A673 (cell line): Measurements from ENCODE around the gene CALCOCO2. TPM values are rescaled to one million over a fixed set of nuclear protein-coding genes. Genes with fewer than 3 reads are reported as not detected.
A peak's percentile ranks its signal among the peaks of the same experiment; 100 is the strongest.

Experiments used
- BruUV-seq: library from RNA; stranded (reverse); fragments of 400-500 nt; replicated peaks from 2 replicates; lab custom pipeline; 2021; lab: Mats Ljungman, UMichigan
- CTCF ChIA-PET: fragments of 300-600 bp; sonication (Branson Sonifier 250); formaldehyde crosslinking; loops from one replicate; lab custom pipeline; 2022; ENCODE audit warnings: antibody characterized with exemption; lab: Charles Lee
- POLR2A ChIA-PET: fragments of 300-600 bp; sonication (Branson Sonifier 250); formaldehyde crosslinking; loops from one replicate; lab custom pipeline; 2022; ENCODE audit warnings: antibody characterized with exemption; ENCODE audit not compliant: low non-redundant PET; lab: Charles Lee
- DNase-seq: peaks from one replicate; pipeline ENCODE4 v3.0.0-alpha.2; 2015; ENCODE audit warnings: low spot score
- H3K27ac ChIP-seq: fragments of 200-600 bp; sonication (generic); 2 replicates; pipeline ENCODE4 v1.5.1; 2016; ENCODE audit warnings: mixed run types, low read depth, mild to moderate bottlenecking, mixed read lengths, antibody characterized with exemption, low read length; ENCODE audit not compliant: poor library complexity, severe bottlenecking
- H3K27me3 ChIP-seq: fragments of 200-600 bp; sonication (generic); replicated peaks from 2 replicates; pipeline ENCODE4 v1.6.1; 2017; ENCODE audit warnings: mixed run types, low read depth, mild to moderate bottlenecking, mixed read lengths, antibody characterized with exemption, low read length; ENCODE audit not compliant: insufficient read depth, poor library complexity
- H3K36me3 ChIP-seq: fragments of 200-600 bp; sonication (generic); 2 replicates; pipeline ENCODE4 v1.6.1; 2016; ENCODE audit warnings: mixed run types, mild to moderate bottlenecking, mixed read lengths, antibody characterized with exemption, low read length; ENCODE audit not compliant: insufficient read depth, poor library complexity, severe bottlenecking
- H3K4me1 ChIP-seq: fragments of 200-600 bp; sonication (generic); 2 replicates; pipeline ENCODE4 v1.6.1; 2017; ENCODE audit warnings: mixed run types, mild to moderate bottlenecking, mixed read lengths, antibody characterized with exemption, low read length; ENCODE audit not compliant: insufficient read depth, poor library complexity, severe bottlenecking
- H3K4me3 ChIP-seq: fragments of 200-600 bp; sonication (generic); 2 replicates; pipeline ENCODE4 v1.5.1; 2016; ENCODE audit warnings: low read depth, mixed run types, mild to moderate bottlenecking, mixed read lengths, low read length; ENCODE audit not compliant: poor library complexity, severe bottlenecking
- H3K9me3 ChIP-seq: fragments of 200-600 bp; sonication (generic); 2 replicates; pipeline ENCODE4 v1.6.1; 2016; ENCODE audit warnings: mixed run types, low read depth, mild to moderate bottlenecking, mixed read lengths, antibody characterized with exemption, low read length; ENCODE audit not compliant: poor library complexity, severe bottlenecking
- CTCF ChIP-seq: fragments of 300-800, 200-600 bp; sonication (generic); conservative IDR thresholded peaks from 2 replicates; pipeline ENCODE4 v1.5.1; 2017; ENCODE audit warnings: low read depth, mild to moderate bottlenecking, antibody characterized with exemption, low read length, moderate library complexity, mixed read lengths
- EZH2 ChIP-seq: fragments of 200-600 bp; sonication (generic); IDR thresholded peaks from 2 replicates; pipeline ENCODE4 v1.6.1; 2017; ENCODE audit warnings: borderline replicate concordance, low read depth, mild to moderate bottlenecking, mixed read lengths, antibody characterized with exemption, low read length; ENCODE audit not compliant: poor library complexity, severe bottlenecking
- intact Hi-C: fragments of 100-400 bp; cut with micrococcal nuclease; formaldehyde crosslinking; loops from one replicate; pipeline ENCODE4 v1.10.0; 2022; ENCODE audit not compliant: unreplicated experiment
- total RNA-seq: library from RNA; stranded (reverse); gene quantifications from 2 replicates; pipeline ENCODE4 v1.2.3, GENCODE V29; 2021

Gene CALCOCO2
- total RNA-seq, 1 experiment from 2014 or later: 88.4 TPM

DNA sequence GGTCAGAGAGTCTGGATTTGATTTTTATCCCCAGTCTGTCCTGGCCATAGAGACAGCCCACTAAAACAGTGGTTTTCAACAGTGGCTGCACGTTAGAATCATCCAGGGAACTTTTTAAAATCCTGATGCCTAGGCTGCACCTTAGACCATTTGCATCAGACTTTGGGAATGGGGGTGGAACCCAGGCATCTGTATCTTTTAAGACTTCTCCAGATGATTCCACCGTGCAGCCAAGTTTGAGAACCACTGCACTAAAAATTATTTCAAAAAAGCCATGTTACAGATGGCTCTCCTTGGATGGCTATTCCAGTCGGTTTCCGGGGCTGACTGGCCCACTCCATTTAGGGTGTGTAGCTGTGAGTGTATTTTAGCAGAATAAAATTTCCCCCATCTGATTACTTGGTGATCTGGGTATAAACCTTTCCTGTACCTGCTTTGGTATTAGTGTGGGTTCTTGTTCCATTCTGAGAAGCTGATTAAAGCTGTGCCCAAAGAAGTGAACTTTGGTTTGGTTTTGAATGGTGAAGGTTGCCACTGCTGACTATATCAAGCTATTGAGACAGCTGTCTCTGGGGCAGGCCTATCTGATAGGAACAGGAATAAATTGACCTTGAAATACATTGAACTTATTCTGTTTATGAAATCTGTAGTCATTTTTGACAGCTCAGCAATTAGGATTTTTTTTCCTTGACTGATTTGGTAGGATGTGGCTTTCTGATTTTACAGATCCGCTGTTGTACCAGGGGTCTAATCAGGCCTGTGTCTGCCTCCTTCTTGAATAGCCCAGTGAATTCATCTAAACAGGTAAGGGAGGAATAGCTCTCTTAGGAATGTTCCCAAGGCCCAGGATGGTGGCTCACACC is 63.0 kb downstream of the CALCOCO2 start:
- no TSS peak for BruUV-seq
- H3K27ac ChIP-seq: peak overlapping the region; percentile 75
- CTCF ChIA-PET: interaction anchor here (0.6 kb wide), 1 partner anchor 136 kb away, joined by 4 read pairs; no protein-coding TSS in a partner anchor
- no peaks in the 10 kb centered on the region for H3K27me3 ChIP-seq
- DNase-seq: no peak
- no peaks in the 10 kb centered on the region for H3K9me3 ChIP-seq
- intact Hi-C loops: loop anchor here (5.0 kb wide), 1 partner anchor 172 kb away; the partner anchor contains the start of genes PRAC1 and PRAC2
- H3K36me3 ChIP-seq: peaks cover 25% of the 10 kb centered on the region
- TF ChIP-seq EZH2 (no peak), CTCF (no peak)
- H3K4me1 ChIP-seq: peaks cover 11% of the 10 kb centered on the region
- H3K4me3 ChIP-seq: peak overlapping the region; percentile 67
- POLR2A ChIA-PET: no interaction called here

DNA sequence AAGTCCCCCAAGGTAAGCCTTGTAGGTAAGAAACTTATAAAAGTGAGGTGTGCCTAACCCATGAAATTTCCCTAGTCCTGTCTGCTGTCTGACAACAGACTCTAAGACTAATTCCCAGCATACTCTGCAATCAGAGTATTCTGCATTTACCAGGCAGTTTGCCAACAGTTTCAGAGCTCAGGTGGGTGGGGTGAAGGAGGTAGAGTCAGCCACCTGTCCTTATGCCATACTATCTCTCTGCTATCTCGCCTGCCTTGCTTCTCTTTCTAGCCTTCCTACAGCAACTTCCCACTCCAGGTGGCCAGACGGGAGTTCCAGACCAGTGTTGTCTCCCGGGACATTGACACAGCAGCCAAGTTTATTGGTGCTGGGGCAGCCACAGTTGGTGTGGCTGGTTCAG is 64.1 kb downstream of the CALCOCO2 start:
- ChIA-PET POLR2A (no interaction called here), CTCF (no interaction called here)

GRCh38 chr17:48901241-48901640 is 70.4 kb downstream of the CALCOCO2 start:
- intact Hi-C loops: loop anchor here (10.0 kb wide), 1 partner anchor 294 kb away; no protein-coding TSS in a partner anchor
- H3K4me3 ChIP-seq: no peak overlapping the region
- BruUV-seq: no TSS peak
- POLR2A ChIA-PET: interaction anchor here (0.9 kb wide), 1 partner anchor 894 kb away, joined by 3 read pairs; no protein-coding TSS in a partner anchor
- no peaks in the 10 kb centered on the region for H3K9me3 ChIP-seq
- peaks cover 10% of the 10 kb centered on the region for H3K36me3 ChIP-seq
- H3K27ac ChIP-seq: peak overlapping the region; percentile 32
- TF ChIP-seq CTCF: no peak
- CTCF ChIA-PET: no interaction called here
- no peaks in the 10 kb centered on the region for H3K27me3 ChIP-seq
- no peaks in the 10 kb centered on the region for H3K4me1 ChIP-seq
- DNase-seq: no peak

More for the DNA sequence above, 64.1 kb downstream of the CALCOCO2 start:
- Histone ChIP-seq H3K27ac (no peak overlapping the region), H3K36me3 (peaks cover 25% of the 10 kb centered on the region), H3K4me1 (peaks cover 11% of the 10 kb centered on the region), H3K4me3 (no peak overlapping the region), H3K9me3 (no peaks in the 10 kb centered on the region), H3K27me3 (no peaks in the 10 kb centered on the region)
- DNase-seq: no peak
- TF ChIP-seq EZH2 (no peak), CTCF (no peak)
- BruUV-seq: no TSS peak
- intact Hi-C loops: loop anchor here (5.0 kb wide), 1 partner anchor 173 kb away; the partner anchor contains the start of genes PRAC1 and PRAC2
